ENCODE measurements around the gene PROCA1. TPM values are rescaled to one million over a fixed set of nuclear protein-coding genes. Genes with fewer than 3 reads are reported as not detected.
A peak's percentile ranks its signal among the peaks of the same experiment; 100 is the strongest.

The PROCA1 gene
- total and polyA plus RNA-seq, 2 of the 13 experiments (the other 11 are each of a cell fraction or from before 2014, with no cell fraction given) = 0.73 to 1.5 TPM

GRCh38 chr17:28725660-28726225, 14.1 kb upstream of the PROCA1 start (continued):
- TF ChIP-seq DZIP1 (CRISPR knock-in tag; IDR thresholded peaks at IDR 0.05) = no peak
- no peak for TF ChIP-seq SIN3B (IDR thresholded peaks at IDR 0.05; ENCODE audit: low read length)
- TF ChIP-seq GLI4 (CRISPR knock-in tag; IDR thresholded peaks at IDR 0.05; ENCODE audit: borderline replicate concordance) = peak; percentile 91; the same call in 1 of the 2 replicates
- no peak for TF ChIP-seq MEIS2 (CRISPR knock-in tag; IDR thresholded peaks at IDR 0.05)
- TF ChIP-seq JARID2 (CRISPR knock-in tag; IDR thresholded peaks at IDR 0.05; ENCODE audit: insufficient replicate concordance) = no peak
- peak; percentile 79; the same call in 1 of the 2 replicates for TF ChIP-seq REXO4 (CRISPR knock-in tag; IDR thresholded peaks at IDR 0.05; ENCODE audit: borderline replicate concordance)
- TF ChIP-seq ZBTB38 (CRISPR knock-in tag; IDR thresholded peaks at IDR 0.05) = peak; percentile 46; the same call in 1 of the 2 replicates
- no peak for TF ChIP-seq ZNF3 (CRISPR knock-in tag; IDR thresholded peaks at IDR 0.05)
- peak; percentile 80; the same call in 1 of the 2 replicates for TF ChIP-seq TFDP1 (CRISPR knock-in tag; IDR thresholded peaks at IDR 0.05; ENCODE audit: borderline replicate concordance)
- no peak for TF ChIP-seq TEAD2 (CRISPR knock-in tag; IDR thresholded peaks at IDR 0.05)
- TF ChIP-seq ZFP36L1 (CRISPR knock-in tag; IDR thresholded peaks at IDR 0.05) = peak; percentile 70; the same call in 1 of the 2 replicates
- peak; percentile 71; the same call in 1 of the 2 replicates for TF ChIP-seq STAT5B (CRISPR knock-in tag; IDR thresholded peaks at IDR 0.05)
- TF ChIP-seq U2AF2 (IDR thresholded peaks at IDR 0.05; ENCODE audit: low read depth, low read length) = no peak
- TF ChIP-seq ZSCAN31 (CRISPR knock-in tag; IDR thresholded peaks at IDR 0.05; ENCODE audit: low read depth) = peak; percentile 73
- peak; percentile 46; the same call in 1 of the 2 replicates for TF ChIP-seq NFYC (CRISPR knock-in tag; IDR thresholded peaks at IDR 0.05)
- no peak for TF ChIP-seq KLF15 (CRISPR knock-in tag; IDR thresholded peaks at IDR 0.05; ENCODE audit: borderline replicate concordance)
- TF ChIP-seq NCOR1 (IDR thresholded peaks at IDR 0.05; ENCODE audit: borderline replicate concordance, low read length) = no peak
- TF ChIP-seq ZBTB14 (CRISPR knock-in tag; IDR thresholded peaks at IDR 0.05) = peak; percentile 86
- no peak for TF ChIP-seq KDM4B (CRISPR knock-in tag; IDR thresholded peaks at IDR 0.05)

All from HepG2 (cell line).